ENCODE data around the gene ITFG1. TPM values are rescaled to one million over a fixed set of nuclear protein-coding genes. Genes with fewer than 3 reads are reported as not detected.

The ITFG1 gene
- total and polyA plus RNA-seq, 9 of the 15 experiments (the other 6 are each of a cell fraction or from before 2014, with no cell fraction given) = 17.1 to 83.5 (median 35.8) TPM

DNA sequence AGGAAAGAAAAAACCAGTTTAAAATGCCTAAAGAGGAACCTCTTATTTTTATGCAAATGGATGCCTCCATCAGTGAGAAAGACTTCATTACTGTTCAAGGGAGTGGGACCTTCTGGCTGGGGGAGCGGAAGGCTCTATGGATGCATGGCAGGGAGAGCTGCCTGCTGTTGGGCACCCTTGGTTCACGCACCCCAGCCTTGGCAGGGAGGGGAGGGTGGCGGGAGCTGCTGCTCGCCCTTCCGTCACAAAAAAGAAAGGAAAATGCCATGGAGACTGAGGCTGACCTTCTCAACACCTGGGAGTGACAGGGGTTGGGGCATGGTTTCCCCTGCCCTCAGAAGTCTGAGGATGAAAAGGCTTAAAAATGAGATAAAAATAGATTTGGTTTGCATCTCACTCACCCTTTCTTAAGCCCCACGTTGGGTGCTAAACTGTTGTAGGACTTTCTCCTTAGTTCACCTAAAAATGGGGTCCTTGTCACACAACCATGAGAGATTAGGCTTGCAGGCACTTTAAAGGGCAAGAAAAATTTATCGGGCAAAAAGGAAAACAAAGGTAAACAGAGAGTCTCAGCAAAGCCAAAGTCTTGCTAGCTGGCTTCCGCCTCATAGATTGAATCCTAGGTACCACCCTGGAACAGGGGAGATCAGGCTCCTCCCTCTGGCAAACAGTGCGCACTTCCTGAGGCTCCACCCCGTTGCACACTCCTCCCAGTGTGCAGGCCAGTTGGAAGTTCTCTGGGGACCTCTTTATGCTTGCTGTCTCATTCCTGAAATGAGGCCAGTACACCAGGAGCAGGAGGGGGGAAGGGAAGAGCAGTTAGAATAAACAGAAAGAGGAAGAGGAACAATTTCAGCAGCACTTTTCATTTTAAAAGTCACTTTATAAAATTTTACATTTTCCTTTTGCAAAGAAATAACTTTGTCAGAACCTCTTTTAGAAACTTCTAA lies 31.8 kb upstream of the ITFG1 start:
- H3K4me1 ChIP-seq (replicated peaks in 1 of 2; ENCODE audit: control insufficient read depth in 2 of 2, insufficient read depth in 2 of 2, low read length in 2 of 2) = peaks cover 4 to 30% of the 10 kb centered on the region in 2 experiments
- BruUV-seq (replicated peaks) = TSS peak; percentile 57
- peak overlapping the region; percentile 65 for H3K4me2 ChIP-seq (ENCODE audit: insufficient read depth, low read length)
- peak overlapping the region; percentile 86 for H3K27ac ChIP-seq (ENCODE audit: extremely low read depth, low read depth, low read length)
- no peaks in the 10 kb centered on the region for H3K9me1 ChIP-seq (ENCODE audit: control insufficient read depth, insufficient read depth, low read length)
- POLR2A ChIA-PET = interaction anchor here (0.7 to 2.0 kb wide), 8 partner anchors 12 to 94 kb away, joined by 3 to 5 read pairs (median 3); partner anchors contain the start of genes ITFG1 and PHKB
- H3K9me3 ChIP-seq (replicated peaks; ENCODE audit: control insufficient read depth, insufficient read depth, low read depth, low read length) = peaks cover 16% of the 10 kb centered on the region
- DNase-seq (ENCODE audit: extremely low read depth in 1 of 4, low spot score in 3 of 4) = peak; percentile 57 to 92 (median 72)
- H2AFZ ChIP-seq (ENCODE audit: low read depth, low read length) = peak overlapping the region; percentile 56; the same call in 1 of the 2 replicates
- H3K9ac ChIP-seq (ENCODE audit: insufficient read depth in 1 of 2, low read depth in 2 of 2, low read length in 2 of 2) = peak overlapping the region in 1 of 2 experiments; percentile 52; a peak in 2 of 4 replicates
- CTCF ChIA-PET (ENCODE audit: low intra/inter-chr PET ratio) = no interaction called here
- 48% methylated on average over 10 of the region's 10 CpGs for WGBS (ENCODE audit: insufficient coverage, low coverage, missing lambda C conversion rate)
- no peaks in the 10 kb centered on the region for H3K27me3 ChIP-seq (ENCODE audit: control insufficient read depth in 2 of 2, insufficient read depth in 2 of 2, low read length in 2 of 2)
- no peaks in the 10 kb centered on the region for H4K20me1 ChIP-seq (replicated peaks; ENCODE audit: control insufficient read depth, insufficient read depth, low read length)
- in situ Hi-C loops (cut with MboI) (no loop called here), intact Hi-C loops (cut with micrococcal nuclease) (loop anchor here (2.0 kb wide), 1 partner anchor 30 kb away; no protein-coding TSS in a partner anchor)
- H3K79me2 ChIP-seq (ENCODE audit: control insufficient read depth, insufficient read depth, low read length) = peaks cover 94% of the 10 kb centered on the region
- H3K36me3 ChIP-seq (ENCODE audit: control insufficient read depth, insufficient read depth, low read length) = peaks cover 17% of the 10 kb centered on the region
- ATAC-seq = peak; percentile 100
- FAIRE-seq = peak; percentile 98
- no peak overlapping the region for H3K4me3 ChIP-seq
- no peak for TF ChIP-seq CBFB (CRISPR knock-in tag; IDR thresholded peaks at IDR 0.05)
- TF ChIP-seq JUND (IDR thresholded peaks at IDR 0.05; ENCODE audit: borderline replicate concordance, low read depth, low read length) = peak; percentile 58; the same call in 1 of the 2 replicates
- TF ChIP-seq JUND (tag; IDR thresholded peaks at IDR 0.05; ENCODE audit: borderline replicate concordance, low read depth, low read length) = peak; percentile 40; the same call in 1 of the 3 replicates
- TF ChIP-seq SMARCA4 (IDR thresholded peaks at IDR 0.05) = peak; percentile 37; the same call in 1 of the 2 replicates
- no peak for TF ChIP-seq ZKSCAN8 (CRISPR knock-in tag; IDR thresholded peaks at IDR 0.05)
- peak; percentile 46; the same call in 1 of the 2 replicates for TF ChIP-seq ATF7 (IDR thresholded peaks at IDR 0.05)
- TF ChIP-seq ZBTB7A (IDR thresholded peaks at IDR 0.05; ENCODE audit: borderline replicate concordance, control insufficient read depth, low read depth, low read length) = peak; percentile 25; the same call in 1 of the 2 replicates
- no peak for TF ChIP-seq PYGO2 (tag; IDR thresholded peaks at IDR 0.05)
- 0 out of 2 replicates have a peak, but pooled peaks have one; percentile 36 for TF ChIP-seq BRD4 (IDR thresholded peaks at IDR 0.05)
- peak; percentile 57; the same call in 1 of the 2 replicates for TF ChIP-seq MYBL2 (IDR thresholded peaks at IDR 0.05; ENCODE audit: low read depth)
- TF ChIP-seq MYBL2 (CRISPR knock-in tag; IDR thresholded peaks at IDR 0.05; ENCODE audit: borderline replicate concordance) = no peak
- TF ChIP-seq CC2D1A (IDR thresholded peaks at IDR 0.05) = peak; percentile 47; the same call in 1 of the 2 replicates
- no peak for TF ChIP-seq C11orf30 (IDR thresholded peaks at IDR 0.05; ENCODE audit: low read depth)
- TF ChIP-seq, protein P1, sequence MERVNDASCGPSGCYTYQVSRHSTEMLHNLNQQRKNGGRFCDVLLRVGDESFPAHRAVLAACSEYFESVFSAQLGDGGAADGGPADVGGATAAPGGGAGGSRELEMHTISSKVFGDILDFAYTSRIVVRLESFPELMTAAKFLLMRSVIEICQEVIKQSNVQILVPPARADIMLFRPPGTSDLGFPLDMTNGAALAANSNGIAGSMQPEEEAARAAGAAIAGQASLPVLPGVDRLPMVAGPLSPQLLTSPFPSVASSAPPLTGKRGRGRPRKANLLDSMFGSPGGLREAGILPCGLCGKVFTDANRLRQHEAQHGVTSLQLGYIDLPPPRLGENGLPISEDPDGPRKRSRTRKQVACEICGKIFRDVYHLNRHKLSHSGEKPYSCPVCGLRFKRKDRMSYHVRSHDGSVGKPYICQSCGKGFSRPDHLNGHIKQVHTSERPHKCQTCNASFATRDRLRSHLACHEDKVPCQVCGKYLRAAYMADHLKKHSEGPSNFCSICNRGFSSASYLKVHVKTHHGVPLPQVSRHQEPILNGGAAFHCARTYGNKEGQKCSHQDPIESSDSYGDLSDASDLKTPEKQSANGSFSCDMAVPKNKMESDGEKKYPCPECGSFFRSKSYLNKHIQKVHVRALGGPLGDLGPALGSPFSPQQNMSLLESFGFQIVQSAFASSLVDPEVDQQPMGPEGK (CRISPR knock-in tag; IDR thresholded peaks at IDR 0.05; ENCODE audit: borderline replicate concordance) = no peak
- no peak for TF ChIP-seq DPF2 (IDR thresholded peaks at IDR 0.05)
- TF ChIP-seq PHF8 (IDR thresholded peaks at IDR 0.05; ENCODE audit: borderline replicate concordance, low read length) = no peak; the same call in 1 of the 2 replicates
- TF ChIP-seq ZNF511 (CRISPR knock-in tag; IDR thresholded peaks at IDR 0.05) = no peak
- 0 out of 4 replicates have a peak, but pooled peaks of 1 of the 2 experiments have one; percentile 11 for TF ChIP-seq KDM1A (IDR thresholded peaks at IDR 0.05)
- TF ChIP-seq RCOR1 (IDR thresholded peaks at IDR 0.05; ENCODE audit: borderline replicate concordance in 1 of 2, low read depth in 2 of 2, low read length in 2 of 2) = peak in 1 of 2 experiments; percentile 49; a peak in 1 of 4 replicates
